GM21423 (cell line): ENCODE data around the gene PRDM2.

ENCODE experiments used
- ATAC-seq: cut with Tn5 transposase; IDR thresholded peaks from one replicate; pipeline ENCODE4 v1.9.1; 2021; ENCODE audit warnings: mild to moderate bottlenecking, moderate library complexity; ENCODE audit not compliant: unreplicated experiment

The PRDM2 gene

GRCh38 chr1:13807209-13807608 is 107.2 kb downstream of the PRDM2 start:
- ATAC-seq = no peak

DNA sequence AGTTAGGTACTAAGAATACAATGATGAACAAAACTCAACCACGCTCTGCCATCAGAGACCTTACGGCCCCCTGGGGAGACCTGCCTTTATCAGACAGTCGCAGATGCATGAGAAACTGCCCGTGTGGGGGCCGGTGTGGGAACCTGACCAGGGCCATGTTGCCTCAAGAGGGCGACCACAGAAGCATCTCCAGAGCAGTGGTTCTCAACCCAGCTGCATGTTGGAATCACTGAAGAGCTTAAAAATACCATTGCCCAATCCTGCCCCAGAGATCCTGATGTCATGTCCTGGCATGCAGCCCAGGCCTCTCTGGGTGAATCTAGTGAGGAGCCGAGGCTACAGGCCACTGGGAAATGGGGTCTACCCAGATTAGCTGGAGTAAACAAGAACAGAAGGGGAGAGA is 108.7 kb downstream of the PRDM2 start:
- no peak for ATAC-seq

DNA sequence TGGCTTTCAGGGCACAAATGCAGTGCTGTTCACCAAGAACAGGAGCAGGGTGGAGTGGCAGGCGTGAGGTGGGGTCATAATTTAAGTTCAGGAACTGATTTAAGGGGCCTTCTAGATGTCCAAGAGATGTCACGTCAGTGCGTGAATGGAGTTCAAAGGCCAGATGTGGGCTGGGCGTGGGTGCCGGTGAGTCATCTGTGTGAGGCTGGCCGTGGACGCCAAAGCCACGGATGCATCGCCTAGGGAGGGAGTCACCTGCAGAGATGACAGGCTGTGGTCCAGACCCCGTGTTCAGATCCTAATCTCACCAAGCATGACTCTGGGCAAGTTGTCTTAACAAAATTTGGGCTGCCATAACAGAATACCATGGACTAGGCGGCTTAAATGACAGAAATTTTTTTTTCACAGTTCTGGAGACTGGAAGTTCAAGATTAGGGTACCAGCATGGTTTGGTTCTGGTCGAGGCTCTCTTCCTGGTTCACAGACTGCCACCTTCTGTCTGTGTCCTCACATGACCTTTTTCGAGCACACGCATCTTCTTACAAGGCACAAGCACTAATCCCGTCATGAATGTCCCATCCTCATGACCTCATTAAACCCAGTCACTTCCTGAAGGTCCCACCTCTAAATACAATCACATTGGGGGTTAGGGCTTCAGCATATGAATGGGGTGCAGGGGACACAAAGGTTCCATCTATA is 109.6 kb downstream of the PRDM2 start:
- no peak for ATAC-seq

DNA sequence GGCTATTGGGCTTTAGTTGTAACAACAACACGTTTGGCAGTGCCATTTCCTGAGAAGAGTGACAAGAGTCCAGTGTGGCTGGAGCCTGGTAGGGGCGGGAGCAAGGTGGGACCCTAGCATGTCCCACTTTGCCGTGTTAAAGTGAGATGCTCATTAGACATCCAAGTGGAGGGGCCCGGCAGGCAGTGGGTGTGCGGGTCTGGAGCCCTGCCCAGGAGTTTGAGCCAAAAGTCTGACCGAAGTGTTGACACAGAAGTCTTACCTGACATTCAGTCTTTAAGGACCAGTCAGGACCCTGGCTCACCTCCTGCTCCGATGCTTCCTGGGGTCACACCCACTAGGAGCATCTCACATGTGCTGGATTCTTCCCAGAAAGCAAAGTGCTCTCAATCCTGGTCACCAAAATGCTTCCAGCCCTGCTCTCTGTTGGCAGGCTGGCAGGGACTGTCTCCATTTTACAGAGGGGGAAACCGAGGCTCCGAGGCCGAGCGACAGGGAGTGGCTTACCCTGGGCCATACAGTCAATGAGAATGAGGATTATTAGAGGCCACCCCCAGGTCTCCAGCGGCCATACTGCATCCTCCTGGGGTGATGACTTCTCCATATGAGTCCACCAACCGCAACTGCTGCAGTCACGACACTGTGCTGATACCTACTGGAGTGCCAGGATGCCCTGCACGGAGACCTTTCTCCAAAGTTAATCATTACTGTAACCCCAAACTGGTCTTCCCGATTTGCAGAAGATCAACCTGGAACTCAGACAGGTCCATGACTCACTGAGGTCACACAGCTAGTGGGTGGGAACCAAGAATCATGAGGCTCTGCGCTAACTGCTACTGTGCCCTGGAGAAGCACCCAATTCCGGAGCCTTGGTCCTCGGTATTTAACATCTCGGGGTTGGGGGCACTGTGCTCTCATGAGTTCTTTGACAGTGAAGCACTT is 112.7 kb downstream of the PRDM2 start:
- ATAC-seq = no peak

GRCh38 chr1:13813398-13814012 is 113.5 kb downstream of the PRDM2 start:
- no peak for ATAC-seq

DNA sequence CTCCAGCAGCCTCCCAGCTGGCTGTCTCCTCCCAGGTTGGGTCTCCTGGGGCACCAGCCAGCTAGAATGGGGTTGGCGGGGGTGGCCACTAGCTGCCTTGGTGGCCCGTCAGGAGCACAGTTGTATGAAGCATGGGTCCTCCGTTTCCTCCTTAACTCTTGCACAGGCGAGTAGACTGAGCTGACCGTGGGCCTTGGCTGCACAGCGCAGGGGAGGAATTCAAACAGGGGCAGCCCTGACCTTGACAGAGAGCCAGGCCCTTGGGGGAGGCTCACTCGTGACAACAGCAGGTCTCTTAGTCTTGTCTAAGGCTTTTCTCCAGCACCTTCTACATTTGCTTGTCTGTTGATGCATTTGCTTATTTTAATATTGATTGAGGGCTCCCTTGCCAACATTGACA is 114.1 kb downstream of the PRDM2 start:
- no peak for ATAC-seq

DNA sequence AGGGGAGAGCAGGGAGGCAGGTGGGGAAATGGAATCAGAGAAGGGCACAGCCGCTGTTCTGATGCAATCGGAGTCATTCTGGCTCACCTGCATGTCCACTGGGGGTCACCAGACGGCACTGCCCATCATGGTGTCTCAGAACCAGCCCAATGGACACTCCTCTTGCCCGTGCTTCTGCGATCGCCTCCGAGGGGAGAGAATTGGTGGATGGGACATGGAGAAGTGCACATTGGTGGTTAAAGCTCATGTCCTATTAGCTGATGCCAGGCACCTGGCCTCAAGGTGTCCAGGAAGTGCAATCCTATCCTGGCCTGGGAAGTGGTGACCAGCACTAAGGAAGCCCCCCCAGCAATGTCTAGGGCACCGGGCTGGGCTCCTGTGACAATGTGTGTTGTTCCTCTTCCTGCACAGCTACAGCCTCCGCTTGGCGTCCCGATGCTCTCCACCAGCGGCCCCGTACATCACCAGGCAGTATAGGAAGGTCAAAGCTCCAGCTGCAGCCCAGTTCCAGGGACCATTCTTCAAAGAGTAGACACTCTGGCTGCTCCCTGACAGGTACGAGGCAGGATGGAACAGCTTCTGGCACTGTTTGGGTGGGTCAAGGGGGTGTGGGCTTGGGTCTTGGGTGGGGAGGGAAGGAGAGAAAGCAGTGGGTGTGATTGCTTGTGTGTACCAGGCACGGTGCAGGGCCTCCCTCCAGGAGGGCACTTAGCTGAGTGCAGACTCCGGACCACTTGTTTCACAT is 116.2 kb downstream of the PRDM2 start:
- ATAC-seq = no peak

- ATAC-seq = no peak
These were observed 117.9 kb downstream of the PRDM2 start for GRCh38 chr1:13817906-13818305.

- no peak for ATAC-seq
These were observed 118.9 kb downstream of the PRDM2 start for GRCh38 chr1:13818926-13819325.

GRCh38 chr1:13819642-13820041 is 119.7 kb downstream of the PRDM2 start:
- ATAC-seq = no peak

GRCh38 chr1:13820055-13820454 is 120.1 kb downstream of the PRDM2 start:
- no peak for ATAC-seq

- no peak for ATAC-seq
These were observed 120.5 kb downstream of the PRDM2 start for GRCh38 chr1:13820456-13820855.

DNA sequence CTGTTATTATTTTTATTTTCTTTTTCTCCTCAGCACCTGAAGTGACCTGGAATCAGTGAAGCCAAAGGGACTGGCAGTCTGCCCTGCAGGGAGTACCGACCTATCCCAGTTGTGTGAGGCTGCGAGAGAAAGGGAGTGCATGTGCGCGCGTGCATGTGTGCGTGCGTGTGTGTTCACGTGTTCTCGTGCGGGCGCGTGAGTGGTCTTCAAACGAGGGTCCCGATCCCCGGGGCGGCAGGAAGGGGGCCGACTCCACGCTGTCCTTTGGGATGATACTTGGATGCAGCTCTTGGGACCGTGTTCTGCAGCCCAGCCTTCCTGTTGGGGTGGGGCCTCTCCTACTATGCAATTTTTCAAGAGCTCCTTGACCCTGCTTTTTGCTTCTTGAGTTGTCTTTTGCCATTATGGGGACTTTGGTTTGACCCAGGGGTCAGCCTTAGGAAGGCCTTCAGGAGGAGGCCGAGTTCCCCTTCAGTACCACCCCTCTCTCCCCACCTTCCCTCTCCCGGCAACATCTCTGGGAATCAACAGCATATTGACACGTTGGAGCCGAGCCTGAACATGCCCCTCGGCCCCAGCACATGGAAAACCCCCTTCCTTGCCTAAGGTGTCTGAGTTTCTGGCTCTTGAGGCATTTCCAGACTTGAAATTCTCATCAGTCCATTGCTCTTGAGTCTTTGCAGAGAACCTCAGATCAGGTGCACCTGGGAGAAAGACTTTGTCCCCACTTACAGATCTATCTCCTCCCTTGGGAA is 123.3 kb downstream of the PRDM2 start:
- ATAC-seq = no peak

- ATAC-seq = no peak
These were observed 123.9 kb downstream of the PRDM2 start for GRCh38 chr1:13823936-13824335.

- no peak for ATAC-seq
These were observed 124.6 kb downstream of the PRDM2 start for GRCh38 chr1:13824626-13825025.

DNA sequence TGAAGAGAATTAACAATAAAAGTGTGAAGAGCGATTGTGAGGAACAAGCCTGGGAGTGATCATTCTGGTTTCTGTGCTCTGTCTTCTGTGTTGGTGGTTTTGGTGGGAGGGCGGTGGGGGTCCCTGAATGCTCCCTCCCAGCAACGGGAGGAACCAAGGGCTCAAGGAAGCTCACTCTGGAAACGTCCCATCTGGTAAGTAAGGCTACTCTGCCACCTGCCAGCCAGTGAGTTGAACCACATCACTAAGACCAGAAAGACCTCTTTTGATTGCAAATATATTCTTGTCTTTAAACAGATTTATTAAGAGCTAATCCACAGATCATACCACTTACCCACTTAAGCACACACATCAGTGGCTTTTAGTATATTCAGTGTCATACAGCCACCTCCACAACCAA is 125.0 kb downstream of the PRDM2 start:
- no peak for ATAC-seq

DNA sequence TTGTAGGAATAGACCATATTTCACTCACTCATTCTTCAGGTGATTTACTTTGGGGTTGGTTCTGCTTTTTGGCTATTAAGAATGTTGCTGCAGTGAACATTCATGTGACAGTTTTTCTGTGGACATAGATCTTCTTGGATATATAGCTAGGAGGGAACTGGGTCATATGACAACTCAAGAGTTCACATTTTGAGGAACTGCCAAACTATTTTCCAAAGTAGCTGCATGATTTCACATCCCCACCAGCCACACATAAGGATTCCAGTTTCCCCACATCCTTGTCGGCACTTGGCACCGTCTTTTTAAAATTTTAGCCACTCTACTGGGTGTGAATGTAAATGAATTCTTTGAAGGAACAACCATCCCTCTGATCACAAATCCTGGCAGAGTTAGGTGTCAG is 126.0 kb downstream of the PRDM2 start:
- ATAC-seq = no peak

- ATAC-seq = no peak
These were observed 126.6 kb downstream of the PRDM2 start for GRCh38 chr1:13826591-13826990.

- ATAC-seq = no peak
These were observed 128.6 kb downstream of the PRDM2 start for GRCh38 chr1:13828454-13829151.
